Stimulated activated CD4-positive, alpha-beta T cell treated with anti-CD3 and anti-CD28 coated beads, Interleukin-2, amount 100 ng/mL, for 4 hours (primary cell): ENCODE results near the gene CHP2.
"Not testable (repeated sequence)": the region's sequence is repeated elsewhere in the genome, so short reads cannot be mapped to it uniquely, and the experiment has no call there.

ENCODE experiments used
- DNase-seq: peaks from one replicate; pipeline ENCODE4 v3.0.0-alpha.2; 2020; ENCODE audit warnings: low read depth

The CHP2 gene

DNA sequence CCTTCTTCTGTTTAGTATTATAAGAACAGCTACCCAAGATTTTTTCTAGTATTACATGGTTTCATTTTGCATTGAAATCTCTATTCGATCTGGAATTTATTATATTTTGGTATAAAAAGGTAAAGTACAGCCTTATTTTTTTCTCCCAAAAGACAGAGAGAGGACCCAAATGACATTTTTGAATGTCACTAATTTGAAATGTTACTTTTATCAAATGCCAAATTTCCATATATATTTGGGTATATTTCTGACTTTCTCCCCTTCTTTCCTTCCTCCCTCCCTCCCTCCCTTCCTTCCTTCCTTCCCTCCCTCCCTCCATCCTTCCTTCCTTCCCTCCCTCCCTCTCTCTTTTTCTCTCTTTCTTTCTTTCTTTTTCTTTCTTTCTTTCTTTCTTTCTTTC is 6.2 kb upstream of the CHP2 start:
- no peak for DNase-seq

- not testable (repeated sequence) for DNase-seq
Measured at GRCh38 chr16:23751053-23751452, 3.8 kb upstream of the CHP2 start.

GRCh38 chr16:23753908-23754593 is 775 bp upstream of the CHP2 start:
- DNase-seq, result no peak

DNA sequence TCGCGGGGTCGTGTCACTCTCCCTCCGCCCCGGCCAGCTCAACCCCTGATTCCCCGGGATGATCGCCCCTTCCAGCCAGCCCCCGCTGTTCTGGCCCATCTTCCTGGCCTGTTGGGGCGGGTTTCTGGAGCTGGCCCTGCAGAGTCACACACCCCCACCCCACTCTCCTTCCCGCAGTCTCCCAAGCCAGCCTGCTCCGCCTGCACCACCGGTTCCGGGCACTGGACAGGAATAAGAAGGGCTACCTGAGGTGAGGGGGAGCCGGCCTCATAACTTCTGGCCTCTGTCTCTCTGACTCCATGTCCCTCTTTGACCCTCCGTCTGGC is 621 bp downstream of the CHP2 start:
- DNase-seq, result no peak

DNA sequence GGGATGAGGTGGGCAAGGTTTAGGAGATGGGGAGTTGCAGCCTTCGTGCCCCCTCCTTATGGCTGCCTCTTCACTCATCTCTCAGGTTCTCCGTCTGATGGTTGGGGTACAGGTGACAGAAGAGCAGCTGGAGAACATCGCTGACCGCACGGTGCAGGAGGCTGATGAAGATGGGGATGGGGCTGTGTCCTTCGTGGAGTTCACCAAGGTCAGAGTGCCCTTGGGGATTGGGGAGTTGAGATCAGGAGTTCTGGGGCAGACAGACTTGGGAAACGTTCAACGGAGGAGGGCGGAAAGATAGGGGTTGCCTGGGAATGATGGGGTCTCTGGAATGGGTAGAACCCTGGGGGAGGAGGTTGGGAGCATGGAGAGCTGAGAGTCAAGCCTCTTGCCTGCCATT is 2.3 kb downstream of the CHP2 start:
- DNase-seq, result no peak

DNA sequence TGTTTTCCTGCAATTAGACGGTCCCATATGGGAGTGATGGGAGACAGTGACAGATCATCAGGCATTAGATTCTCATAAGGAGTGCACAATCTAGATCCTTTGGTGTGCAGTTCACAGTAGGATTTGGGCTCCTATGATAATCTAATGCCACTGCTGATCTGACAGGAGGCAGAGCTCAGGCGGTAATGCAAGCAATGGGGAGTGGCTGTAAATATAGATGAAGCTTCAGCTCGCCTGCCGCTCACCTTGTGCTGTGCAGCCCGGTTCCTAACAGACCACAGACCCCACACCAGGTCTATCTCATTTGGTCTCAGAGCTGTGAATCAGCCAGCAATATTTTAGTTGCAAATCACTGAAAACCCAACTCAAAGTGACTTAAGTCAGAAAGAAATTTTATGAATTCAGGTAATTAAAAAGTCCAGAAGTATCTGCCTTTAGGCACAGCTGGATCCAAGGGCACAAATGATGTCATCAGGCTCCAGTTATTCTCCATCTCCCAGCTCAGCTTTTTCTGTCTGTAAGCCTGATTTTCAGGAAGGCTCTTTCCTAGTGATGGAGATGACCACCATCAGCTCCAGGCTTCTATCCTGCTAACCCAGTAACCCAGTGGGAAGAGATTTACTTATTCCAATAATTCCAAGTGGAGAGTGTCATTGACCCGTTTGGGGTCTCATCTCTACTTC is 3.3 kb downstream of the CHP2 start:
- DNase-seq, result no peak

DNA sequence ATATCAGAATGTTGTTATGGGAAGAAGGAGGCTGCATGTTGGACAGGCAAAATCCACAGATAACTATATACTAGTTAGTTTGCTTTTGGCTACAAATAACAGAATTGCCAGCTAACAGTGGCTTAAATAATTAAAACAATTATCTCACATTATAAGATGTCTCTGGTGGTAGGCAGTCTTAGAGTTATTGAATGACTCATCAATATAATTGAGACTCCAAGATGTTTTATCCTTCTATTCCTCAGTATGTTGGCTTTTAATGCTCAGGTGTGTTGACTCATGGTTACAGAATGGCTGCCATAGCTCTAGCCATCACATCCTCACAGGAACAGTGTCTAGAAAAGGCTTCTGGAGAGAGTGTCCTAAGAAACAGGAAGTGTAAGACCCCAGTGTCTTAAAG is 11.1 kb downstream of the CHP2 start:
- no peak for DNase-seq

DNA sequence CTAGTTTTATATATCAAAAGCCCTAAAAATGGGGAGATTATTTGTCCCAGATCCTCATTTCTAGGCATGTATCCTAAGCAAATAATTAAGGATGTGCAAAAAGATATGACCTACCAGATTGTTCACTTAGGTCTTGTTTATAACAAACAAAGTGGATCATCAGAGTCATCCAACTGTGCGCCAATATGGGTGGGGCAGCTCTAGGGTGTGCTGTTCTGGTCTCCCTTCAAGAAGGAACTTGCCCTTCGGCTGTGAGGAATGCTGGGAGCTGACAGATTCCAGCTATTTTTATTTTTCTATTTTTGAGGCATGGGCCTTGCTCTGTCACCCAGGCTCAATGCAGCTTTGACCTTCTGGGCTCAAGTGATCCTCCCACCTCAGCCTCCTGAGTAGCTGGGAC is 13.8 kb downstream of the CHP2 start:
- no peak for DNase-seq

GRCh38 chr16:23771027-23771426 is 16.2 kb downstream of the CHP2 start:
- DNase-seq, result no peak

DNA sequence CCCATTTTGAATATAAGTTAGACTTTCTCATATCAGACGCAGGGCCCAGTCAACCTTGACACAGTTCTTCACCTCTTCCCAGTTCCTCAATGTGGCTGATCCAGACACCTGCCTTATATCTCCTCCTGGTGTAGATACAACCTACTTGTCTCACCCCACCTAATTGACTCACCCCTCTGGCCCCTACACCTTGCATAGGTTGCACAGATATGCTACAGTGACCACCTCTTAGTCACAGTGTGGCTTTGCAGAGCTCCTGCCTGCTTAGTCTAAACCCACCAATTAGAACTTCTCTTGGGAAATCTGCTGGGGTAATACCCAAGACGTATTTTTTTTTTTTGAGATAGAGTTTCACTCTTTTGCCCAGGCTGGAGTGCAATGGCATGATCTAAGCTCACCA is 16.8 kb downstream of the CHP2 start:
- DNase-seq, result no peak

GRCh38 chr16:23773339-23773738 is 18.5 kb downstream of the CHP2 start:
- no peak for DNase-seq

- DNase-seq, result no peak
Measured at GRCh38 chr16:23781176-23781575, 26.4 kb downstream of the CHP2 start.

DNA sequence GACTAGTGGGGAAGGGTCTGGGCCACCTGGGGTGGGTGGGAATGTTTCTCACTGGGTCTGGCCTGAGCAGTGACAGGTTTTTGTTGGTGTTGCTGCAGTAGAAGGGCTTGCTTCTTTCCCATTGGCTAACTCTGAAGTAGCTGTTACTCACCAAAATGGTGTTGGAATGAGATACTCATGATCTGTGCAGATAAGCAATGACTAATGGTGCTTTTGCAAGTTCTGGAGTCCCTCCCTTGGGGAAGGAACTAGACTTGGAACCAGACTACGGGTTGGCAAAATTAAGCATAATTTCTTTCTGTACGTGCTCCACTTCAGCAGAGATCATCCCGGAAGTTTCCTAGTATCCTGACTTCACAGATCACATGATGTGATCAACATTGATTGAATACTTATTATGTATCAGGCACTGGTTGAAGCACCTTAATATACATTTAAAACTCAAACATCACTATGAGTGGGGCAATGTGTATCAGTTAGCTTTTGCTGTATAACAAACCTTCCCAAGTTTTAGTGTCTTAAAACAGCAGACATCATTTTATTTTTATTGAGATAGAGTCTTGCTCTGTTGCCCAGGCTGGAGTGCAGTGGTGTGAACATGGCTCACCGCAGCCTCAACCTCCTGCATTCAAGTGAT is 30.1 kb downstream of the CHP2 start:
- DNase-seq, result no peak

- no peak for DNase-seq
Measured at GRCh38 chr16:23785842-23786241, 31.0 kb downstream of the CHP2 start.

DNA sequence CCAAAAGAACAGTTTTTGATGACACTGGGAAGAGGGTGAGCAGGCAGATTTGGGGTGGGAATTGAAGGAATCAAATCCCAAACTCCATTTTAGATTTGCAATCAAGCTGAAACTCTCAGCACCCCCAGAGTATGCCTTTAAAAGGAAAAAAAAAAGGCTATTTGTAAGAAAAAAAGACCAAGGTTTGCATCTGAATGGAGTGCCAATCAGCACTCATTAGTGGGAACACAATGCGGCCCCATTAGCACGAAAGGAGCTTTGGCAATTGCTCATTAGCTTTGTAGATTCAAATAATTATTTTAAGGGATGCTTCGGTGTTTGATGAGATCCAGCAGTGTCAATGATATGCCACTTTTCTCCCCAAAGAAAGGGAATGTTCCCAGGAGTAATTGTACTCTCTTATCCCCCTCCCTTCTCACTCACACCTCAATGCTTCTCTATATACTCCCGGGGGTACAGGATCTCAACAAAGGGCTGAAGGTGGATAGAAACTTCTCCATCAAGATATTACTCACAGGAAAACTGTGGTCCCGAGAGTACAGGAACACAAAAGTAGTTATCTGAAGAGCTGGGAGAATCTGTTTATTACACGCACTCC is 32.2 kb downstream of the CHP2 start:
- DNase-seq, result no peak

GRCh38 chr16:23788685-23789084 is 33.9 kb downstream of the CHP2 start:
- no peak for DNase-seq

DNA sequence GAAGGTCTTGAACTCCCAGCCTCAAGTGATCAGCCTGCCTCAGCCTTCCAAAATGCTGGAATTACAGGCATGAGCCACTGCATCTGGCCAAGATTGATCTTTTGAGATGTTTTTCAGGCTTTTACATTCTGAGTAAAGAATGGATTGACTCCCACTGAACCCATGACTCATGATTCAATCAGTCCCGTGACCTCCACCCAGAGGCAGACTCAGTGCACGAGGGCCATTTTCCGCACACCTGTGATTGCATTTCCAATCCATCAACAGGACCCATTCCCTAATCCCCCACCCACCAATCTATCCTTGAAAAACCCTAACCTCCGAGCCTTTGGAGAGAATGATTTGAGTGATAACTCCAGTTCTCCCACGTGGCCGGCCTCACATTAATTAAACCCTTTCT is 40.6 kb downstream of the CHP2 start:
- DNase-seq, result no peak

DNA sequence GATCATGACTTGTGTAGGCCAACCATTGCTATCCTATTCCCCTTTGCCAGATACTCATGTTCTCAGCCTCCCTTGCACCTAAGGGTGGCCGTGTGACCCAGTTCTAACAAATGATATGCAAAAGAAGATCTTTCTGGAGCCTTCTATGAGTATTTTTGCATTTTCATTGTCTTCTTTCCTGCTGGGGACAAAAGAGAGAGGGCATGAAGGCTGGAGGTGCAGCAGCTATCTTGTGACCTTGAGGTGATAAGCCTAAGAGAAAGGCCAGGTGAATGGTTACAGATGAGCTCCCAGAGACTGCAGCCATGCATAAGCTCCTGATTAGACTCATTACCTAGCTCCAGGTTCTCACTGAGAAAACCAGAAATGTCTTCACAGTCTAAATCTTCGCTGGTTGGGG is 42.1 kb downstream of the CHP2 start:
- DNase-seq, result no peak

DNA sequence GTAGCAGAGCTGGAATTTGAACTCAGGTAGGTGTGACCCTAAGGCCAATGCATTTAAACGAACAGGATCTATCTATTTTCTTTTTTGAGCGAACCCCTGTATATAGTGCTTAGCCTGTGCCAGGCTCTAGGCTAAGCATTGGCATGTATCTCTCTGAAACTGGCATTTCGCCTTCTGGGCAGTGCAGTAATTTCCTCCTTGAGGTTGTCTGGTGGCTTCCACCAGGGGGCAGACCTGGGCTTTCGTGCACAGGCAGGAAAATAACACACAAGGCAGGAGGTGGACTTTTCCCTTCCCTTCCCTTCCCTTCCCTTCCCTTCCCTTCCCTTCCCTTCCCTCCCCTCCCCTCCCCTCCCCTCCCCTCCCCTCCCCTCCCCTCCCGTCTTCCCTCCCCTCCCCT is 46.6 kb downstream of the CHP2 start:
- DNase-seq, result peak; percentile 66

- DNase-seq, result no peak
Measured at GRCh38 chr16:23802776-23803175, 48.0 kb downstream of the CHP2 start.

- peak; percentile 60 for DNase-seq
Measured at GRCh38 chr16:23803591-23804123, 48.8 kb downstream of the CHP2 start.

- DNase-seq, result no peak
Measured at GRCh38 chr16:23807028-23807427, 52.2 kb downstream of the CHP2 start.
